ENCODE data around the gene RHOT2. TPM values are rescaled to one million over a fixed set of nuclear protein-coding genes. Genes with fewer than 3 reads are reported as not detected.

Gene RHOT2
- total RNA-seq, 4 donors from 2014 or later: 68.6 to 188 (median 106) TPM

DNA sequence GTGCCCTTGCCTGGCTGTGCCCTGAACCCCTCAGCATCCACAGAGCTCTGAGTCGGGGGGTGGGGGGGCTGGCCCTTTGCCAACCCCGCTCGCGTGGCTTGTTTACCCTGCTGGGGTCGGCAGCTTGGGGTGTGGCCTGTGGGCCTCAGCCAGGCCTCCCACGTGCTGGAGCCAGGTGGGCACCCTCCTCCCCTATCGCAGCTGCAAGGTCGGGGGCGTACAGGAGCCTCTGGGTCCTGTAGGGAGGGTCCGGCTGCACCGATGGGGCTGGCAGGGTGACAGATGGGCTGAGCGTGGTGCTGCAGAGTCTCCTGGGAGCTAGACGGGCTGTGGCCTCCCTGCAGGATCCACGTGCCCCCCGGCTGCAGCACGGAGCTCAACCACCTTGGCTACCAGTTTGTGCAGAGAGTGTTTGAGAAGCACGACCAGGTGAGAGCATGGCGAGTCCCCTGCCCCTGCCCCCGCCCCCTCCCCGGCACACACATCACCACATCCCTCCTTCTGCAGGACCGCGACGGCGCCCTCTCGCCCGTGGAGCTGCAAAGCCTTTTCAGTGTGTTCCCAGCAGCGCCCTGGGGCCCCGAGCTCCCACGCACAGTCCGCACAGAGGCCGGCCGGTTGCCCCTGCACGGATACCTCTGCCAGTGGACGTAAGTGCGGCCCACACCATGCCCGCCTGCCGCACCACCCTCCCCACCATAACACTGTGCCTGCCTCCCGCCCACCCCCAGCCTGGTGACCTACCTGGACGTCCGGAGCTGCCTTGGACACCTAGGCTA, 3.6 kb downstream of the RHOT2 start:
- Histone ChIP-seq H3K9me3 (no peaks in the 10 kb centered on the region), H3K4me3 (no peak overlapping the region), H3K27me3 (no peaks in the 10 kb centered on the region), H3K36me3 (peaks cover 0 to 60% (median 4%) of the 10 kb centered on the region in 3 donors), H3K4me1 (peaks cover 3 to 52% (median 22%) of the 10 kb centered on the region in 4 donors), H3K27ac (no peak overlapping the region)
- TF ChIP-seq EP300 (IDR thresholded peaks at IDR 0.05) (no peak), POLR2A (IDR thresholded peaks at IDR 0.05) (no peak)
- TF ChIP-seq, protein P1, sequence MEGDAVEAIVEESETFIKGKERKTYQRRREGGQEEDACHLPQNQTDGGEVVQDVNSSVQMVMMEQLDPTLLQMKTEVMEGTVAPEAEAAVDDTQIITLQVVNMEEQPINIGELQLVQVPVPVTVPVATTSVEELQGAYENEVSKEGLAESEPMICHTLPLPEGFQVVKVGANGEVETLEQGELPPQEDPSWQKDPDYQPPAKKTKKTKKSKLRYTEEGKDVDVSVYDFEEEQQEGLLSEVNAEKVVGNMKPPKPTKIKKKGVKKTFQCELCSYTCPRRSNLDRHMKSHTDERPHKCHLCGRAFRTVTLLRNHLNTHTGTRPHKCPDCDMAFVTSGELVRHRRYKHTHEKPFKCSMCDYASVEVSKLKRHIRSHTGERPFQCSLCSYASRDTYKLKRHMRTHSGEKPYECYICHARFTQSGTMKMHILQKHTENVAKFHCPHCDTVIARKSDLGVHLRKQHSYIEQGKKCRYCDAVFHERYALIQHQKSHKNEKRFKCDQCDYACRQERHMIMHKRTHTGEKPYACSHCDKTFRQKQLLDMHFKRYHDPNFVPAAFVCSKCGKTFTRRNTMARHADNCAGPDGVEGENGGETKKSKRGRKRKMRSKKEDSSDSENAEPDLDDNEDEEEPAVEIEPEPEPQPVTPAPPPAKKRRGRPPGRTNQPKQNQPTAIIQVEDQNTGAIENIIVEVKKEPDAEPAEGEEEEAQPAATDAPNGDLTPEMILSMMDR (IDR thresholded peaks at IDR 0.05): no peak
- WGBS, 2 donors: 83 to 89% methylated on average over 26 to 38 of the region's 40 CpGs
- no peak for DNase-seq (ENCODE audit: low spot score in 2 of 2)

DNA sequence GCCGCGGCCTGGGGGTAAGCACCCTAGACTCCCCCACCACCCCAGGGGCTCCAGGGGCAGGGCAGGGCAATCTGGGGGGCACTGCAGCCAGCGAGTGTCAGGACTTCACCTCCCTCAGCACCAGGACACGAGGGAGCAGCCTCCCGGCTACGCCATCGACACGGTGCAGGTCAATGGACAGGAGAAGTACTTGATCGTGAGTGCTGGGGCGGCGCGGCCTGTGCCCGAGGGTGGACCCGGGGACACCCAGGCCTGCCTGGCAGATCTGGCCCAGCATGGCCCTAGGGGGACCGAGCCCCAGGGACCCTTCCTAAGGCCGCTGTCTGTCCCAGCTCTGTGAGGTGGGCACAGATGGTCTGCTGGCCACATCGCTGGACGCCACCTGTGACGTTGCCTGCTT, 4.4 kb downstream of the RHOT2 start:
- Histone ChIP-seq H3K27me3 (no peaks in the 10 kb centered on the region), H3K4me3 (no peak overlapping the region), H3K36me3 (peaks cover 0 to 60% (median 4%) of the 10 kb centered on the region in 3 donors), H3K27ac (no peak overlapping the region), H3K4me1 (peaks cover 3 to 47% (median 20%) of the 10 kb centered on the region in 4 donors), H3K9me3 (no peaks in the 10 kb centered on the region)
- no peak for DNase-seq (ENCODE audit: low spot score in 2 of 2)
- TF ChIP-seq EP300 (IDR thresholded peaks at IDR 0.05): no peak
- TF ChIP-seq POLR2A (IDR thresholded peaks at IDR 0.05): no peak
- TF ChIP-seq, protein P1 (IDR thresholded peaks at IDR 0.05): no peak
- 91 to 93% methylated on average over 14 to 16 of the region's 19 CpGs for WGBS, 2 donors

DNA sequence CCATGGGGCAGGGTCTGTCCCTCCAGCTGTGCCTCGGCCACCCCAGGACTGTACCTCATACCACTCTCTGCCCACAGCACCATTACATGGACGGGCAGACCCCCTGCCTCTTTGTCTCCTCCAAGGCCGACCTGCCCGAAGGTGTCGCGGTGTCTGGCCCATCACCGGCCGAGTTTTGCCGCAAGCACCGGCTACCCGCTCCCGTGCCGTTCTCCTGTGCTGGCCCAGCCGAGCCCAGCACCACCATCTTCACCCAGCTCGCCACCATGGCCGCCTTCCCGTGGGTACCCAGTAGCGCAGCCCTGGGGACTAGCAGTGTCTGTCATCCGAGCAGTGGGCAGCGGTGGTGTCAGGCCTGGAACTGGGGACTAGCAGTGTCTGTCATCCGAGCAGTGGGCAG, 4.9 kb downstream of the RHOT2 start:
- TF ChIP-seq, protein P1 (IDR thresholded peaks at IDR 0.05): no peak
- TF ChIP-seq EP300 (IDR thresholded peaks at IDR 0.05) (no peak), POLR2A (IDR thresholded peaks at IDR 0.05) (no peak)
- WGBS, 2 donors: 92 to 97% methylated on average over 15 to 16 of the region's 21 CpGs
- H3K4me1 ChIP-seq: peaks cover 3 to 43% (median 16%) of the 10 kb centered on the region in 4 donors

DNA sequence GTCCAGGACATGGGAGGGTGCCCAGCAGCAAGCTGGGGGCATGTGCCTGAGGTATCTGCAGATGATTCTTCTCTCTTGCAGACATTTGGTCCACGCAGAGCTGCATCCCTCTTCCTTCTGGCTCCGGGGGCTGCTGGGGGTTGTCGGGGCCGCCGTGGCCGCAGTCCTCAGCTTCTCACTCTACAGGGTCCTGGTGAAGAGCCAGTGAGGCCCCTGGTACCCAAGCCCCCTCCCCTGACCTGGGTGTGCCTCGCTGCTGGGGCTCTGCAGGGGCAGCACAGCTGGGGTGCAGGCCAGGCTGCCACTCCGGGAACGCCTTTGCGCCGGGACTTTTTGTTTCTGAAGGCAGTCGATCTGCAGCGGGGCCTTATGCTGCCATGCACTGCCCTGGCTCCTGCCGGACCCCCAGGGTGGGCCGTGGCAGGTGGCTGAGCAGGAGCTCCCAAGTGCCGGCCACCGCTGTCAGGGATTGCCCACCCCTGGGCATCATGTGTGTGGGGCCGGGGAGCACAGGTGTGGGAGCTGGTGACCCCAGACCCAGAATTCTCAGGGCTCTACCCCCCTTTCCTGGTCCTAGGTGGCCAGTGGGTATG, 5.6 kb downstream of the RHOT2 start:
- H3K27me3 ChIP-seq: no peaks in the 10 kb centered on the region
- peaks cover 0 to 60% (median 4%) of the 10 kb centered on the region in 3 donors for H3K36me3 ChIP-seq
- H3K4me1 ChIP-seq: peaks cover 3 to 41% (median 18%) of the 10 kb centered on the region in 4 donors
- no peak overlapping the region for H3K27ac ChIP-seq
- TF ChIP-seq, protein P1 (IDR thresholded peaks at IDR 0.05): no peak
- TF ChIP-seq EP300 (IDR thresholded peaks at IDR 0.05) (no peak), POLR2A (IDR thresholded peaks at IDR 0.05) (no peak)
- H3K9me3 ChIP-seq: no peaks in the 10 kb centered on the region
- WGBS, 2 donors: 86 to 87% methylated on average over 11 to 16 of the region's 18 CpGs
- DNase-seq (ENCODE audit: low spot score in 2 of 2): no peak
- H3K4me3 ChIP-seq: no peak overlapping the region

More for the DNA sequence above, 4.9 kb downstream of the RHOT2 start:
- Histone ChIP-seq H3K4me3 (no peak overlapping the region), H3K9me3 (no peaks in the 10 kb centered on the region), H3K27ac (no peak overlapping the region), H3K27me3 (no peaks in the 10 kb centered on the region), H3K36me3 (peaks cover 0 to 60% (median 4%) of the 10 kb centered on the region in 3 donors)
- no peak for DNase-seq (ENCODE audit: low spot score in 2 of 2)
